GM23338 (cell line): ENCODE data around the gene BMP5. TPM values are rescaled to one million over a fixed set of nuclear protein-coding genes. Genes with fewer than 3 reads are reported as not detected.

Experiments
- ATAC-seq: fragments of 200-7000 bp; cut with Tn5 transposase; 3 replicates; pipeline ENCODE4 v1.9.1; 2020
- DNase-seq: peaks from one replicate; pipeline ENCODE4 v3.0.0-alpha.2; 2015; ENCODE audit warnings: low spot score
- H2AFZ ChIP-seq: fragments of 200-600 bp; sonication (generic); 2 replicates; pipeline ENCODE4 v1.8.0; 2016; ENCODE audit warnings: antibody characterized with exemption, mild to moderate bottlenecking, moderate library complexity
- H3F3A ChIP-seq: fragments of 200-600 bp; sonication (generic); replicated peaks from 2 replicates; pipeline ENCODE4 v1.8.0; 2017; ENCODE audit warnings: antibody characterized with exemption, mixed run types, low read depth
- H3K27ac ChIP-seq: fragments of 200-600 bp; sonication (generic); 2 replicates; pipeline ENCODE4 v1.6.1; 2016; ENCODE audit warnings: low read depth
- H3K27me3 ChIP-seq: fragments of 200-600 bp; sonication (generic); 2 replicates; pipeline ENCODE4 v1.8.0; 2016; ENCODE audit warnings: mild to moderate bottlenecking, mixed run types, moderate library complexity; ENCODE audit not compliant: insufficient read depth
- H3K36me3 ChIP-seq: fragments of 200-600 bp; sonication (generic); 2 replicates; pipeline ENCODE4 v1.8.0; 2016; ENCODE audit warnings: mild to moderate bottlenecking; ENCODE audit not compliant: insufficient read depth
- H3K4me1 ChIP-seq: fragments of 200-600 bp; sonication (generic); 2 replicates; pipeline ENCODE4 v1.8.0; 2016; ENCODE audit warnings: mild to moderate bottlenecking, moderate library complexity; ENCODE audit not compliant: insufficient read depth
- H3K4me2 ChIP-seq: fragments of 200-600 bp; sonication (generic); 2 replicates; pipeline ENCODE4 v1.7.1; 2017; ENCODE audit warnings: mixed run types
- H3K4me3 ChIP-seq: fragments of 200-600 bp; sonication (generic); 2 replicates; pipeline ENCODE4 v1.6.1; 2016; ENCODE audit warnings: mixed run types
- H3K79me2 ChIP-seq: fragments of 200-600 bp; sonication (generic); replicated peaks from 2 replicates; pipeline ENCODE4 v1.8.0; 2017; ENCODE audit warnings: mild to moderate bottlenecking; ENCODE audit not compliant: insufficient read depth
- H3K9me2 ChIP-seq: fragments of 200-600 bp; sonication (generic); 2 replicates; pipeline ENCODE4 v1.8.0; 2017; ENCODE audit not compliant: insufficient read depth
- H4K20me1 ChIP-seq: fragments of 200-600 bp; sonication (generic); replicated peaks from 2 replicates; pipeline ENCODE4 v1.8.0; 2017; ENCODE audit warnings: mild to moderate bottlenecking; ENCODE audit not compliant: insufficient read depth
- H3K27ac Mint-ChIP-seq: 2 replicates; pipeline ENCODE4 v1.8.0; 2020; ENCODE audit warnings: inconsistent platforms, mild to moderate bottlenecking, moderate library complexity, mixed read lengths
- H3K27me3 Mint-ChIP-seq: 3 replicates; pipeline ENCODE4 v1.8.0; 2022; ENCODE audit warnings: low read depth, mild to moderate bottlenecking, moderate library complexity, mixed read lengths, inconsistent platforms; ENCODE audit not compliant: insufficient read depth, poor library complexity
- H3K36me3 Mint-ChIP-seq: 3 replicates; pipeline ENCODE4 v1.8.0; 2021; ENCODE audit warnings: low read depth, mild to moderate bottlenecking, inconsistent platforms, moderate library complexity, mixed read lengths
- H3K4me1 Mint-ChIP-seq: 3 replicates; pipeline ENCODE4 v1.8.0; 2020; ENCODE audit warnings: mild to moderate bottlenecking, inconsistent platforms, mixed read lengths
- H3K4me3 Mint-ChIP-seq: 3 replicates; pipeline ENCODE4 v1.8.0; 2021; ENCODE audit warnings: moderate library complexity, mild to moderate bottlenecking, inconsistent platforms, mixed read lengths
- H3K9me3 Mint-ChIP-seq: 3 replicates; pipeline ENCODE4 v1.8.0; 2020; ENCODE audit warnings: moderate library complexity, mild to moderate bottlenecking, inconsistent platforms, mixed read lengths
- CTCF ChIP-seq, 2 experiments: fragments of 200-600 bp in 1 of 2; sonication (generic) in 1 of 2; conservative IDR thresholded peaks; 2 replicates each; pipeline versions ENCODE4 v1.5.1 to v1.6.1; 2016 to 2017; ENCODE audit warnings: antibody characterized with exemption in 2 of 2, low read depth in 2 of 2, mild to moderate bottlenecking in 2 of 2, moderate library complexity in 1 of 2
- EZH2 ChIP-seq: fragments of 200-600 bp; sonication (generic); IDR thresholded peaks from one replicate; pipeline ENCODE4 v1.8.0; 2017; ENCODE audit warnings: antibody characterized with exemption, mild to moderate bottlenecking, low read depth; ENCODE audit not compliant: unreplicated experiment
- EZH2phosphoT487 ChIP-seq: fragments of 200-600 bp; sonication (generic); IDR thresholded peaks from one replicate; pipeline ENCODE4 v1.8.1; 2018; ENCODE audit warnings: antibody characterized with exemption; ENCODE audit not compliant: unreplicated experiment
- JUNB ChIP-seq: IDR thresholded peaks from one replicate; pipeline ENCODE4 v1.6.1; 2016; ENCODE audit warnings: antibody characterized with exemption; ENCODE audit not compliant: unreplicated experiment
- POLR2AphosphoS5 ChIP-seq: IDR thresholded peaks from 2 replicates; pipeline ENCODE4 v1.6.1; 2016; ENCODE audit warnings: antibody characterized with exemption, low read depth
- REST ChIP-seq: IDR thresholded peaks from one replicate; pipeline ENCODE4 v1.6.1; 2018; ENCODE audit warnings: antibody characterized with exemption; ENCODE audit not compliant: unreplicated experiment
- STAT1 ChIP-seq: IDR thresholded peaks from one replicate; pipeline ENCODE4 v1.6.1; 2016; ENCODE audit warnings: antibody characterized with exemption; ENCODE audit not compliant: unreplicated experiment
- ZNF114 ChIP-seq: fragments of 250-450 bp; sonication (Bioruptor Pico); IDR thresholded peaks from 2 replicates; pipeline ENCODE4 v1.5.0; 2020; ENCODE audit warnings: mild to moderate bottlenecking, moderate library complexity
- ZNF331 ChIP-seq: fragments of 250-450 bp; sonication (Bioruptor Pico); IDR thresholded peaks from 2 replicates; pipeline ENCODE4 v1.5.0; 2020; ENCODE audit warnings: low read depth, mild to moderate bottlenecking, moderate library complexity
- ZNF462 ChIP-seq: fragments of 250-450 bp; sonication (Bioruptor Pico); IDR thresholded peaks from 2 replicates; pipeline ENCODE4 v1.5.0; 2020; ENCODE audit warnings: mild to moderate bottlenecking, moderate library complexity
- polyA plus RNA-seq: library from polyadenylated mRNA; unstranded; fragments of >200 nt; fragmentation: Nextera tagmentation; extraction: Ambion mirVana; gene quantifications from 2 replicates; pipeline ENCODE4 v1.2.1, GENCODE V29; 2016
- total RNA-seq: library from RNA; depleted of rRNA; stranded (reverse); fragments of >200 nt; shearing (Covaris generic); gene quantifications from 2 replicates; pipeline ENCODE4 v1.2.3, GENCODE V29; 2014
- TF ChIP-seq, protein P1 (sequence below): IDR thresholded peaks from 2 replicates; pipeline ENCODE4 v1.6.1; 2016; ENCODE audit warnings: antibody characterized with exemption

Gene BMP5
- total and polyA plus RNA-seq, 2 experiments from 2014 or later = 0.06 to 0.07 TPM

DNA sequence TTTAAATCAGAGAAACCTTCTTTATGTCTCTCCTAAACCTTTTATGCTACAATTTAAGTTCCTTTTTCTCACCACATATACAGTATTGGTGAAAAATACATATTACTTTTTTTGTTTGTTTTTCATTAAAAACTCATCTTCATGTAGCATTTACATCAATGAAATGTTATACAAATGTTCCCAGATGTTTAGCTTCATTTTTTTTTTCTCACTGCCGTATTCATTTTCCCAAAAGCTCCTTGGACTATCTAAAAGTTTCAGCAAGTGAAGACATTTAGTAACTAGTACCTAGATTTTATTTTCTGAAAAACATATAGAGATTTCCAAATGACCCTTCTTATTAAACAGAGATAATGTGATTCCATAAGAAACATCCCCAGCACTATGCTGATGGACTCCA, 128.9 kb downstream of the BMP5 start:
- TF ChIP-seq ZNF462 = no peak
- no peak for TF ChIP-seq EZH2
- no peak for TF ChIP-seq EZH2phosphoT487
- TF ChIP-seq ZNF114 (CRISPR knock-in tag) = no peak
- TF ChIP-seq, protein P1, sequence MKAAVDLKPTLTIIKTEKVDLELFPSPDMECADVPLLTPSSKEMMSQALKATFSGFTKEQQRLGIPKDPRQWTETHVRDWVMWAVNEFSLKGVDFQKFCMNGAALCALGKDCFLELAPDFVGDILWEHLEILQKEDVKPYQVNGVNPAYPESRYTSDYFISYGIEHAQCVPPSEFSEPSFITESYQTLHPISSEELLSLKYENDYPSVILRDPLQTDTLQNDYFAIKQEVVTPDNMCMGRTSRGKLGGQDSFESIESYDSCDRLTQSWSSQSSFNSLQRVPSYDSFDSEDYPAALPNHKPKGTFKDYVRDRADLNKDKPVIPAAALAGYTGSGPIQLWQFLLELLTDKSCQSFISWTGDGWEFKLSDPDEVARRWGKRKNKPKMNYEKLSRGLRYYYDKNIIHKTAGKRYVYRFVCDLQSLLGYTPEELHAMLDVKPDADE = no peak
- TF ChIP-seq CTCF (conservative IDR thresholded peaks at IDR 0.05; ENCODE audit: low read depth in 2 of 2) = no peak
- no peak for TF ChIP-seq JUNB
- no peak for TF ChIP-seq ZNF331 (CRISPR knock-in tag)
- no peak for TF ChIP-seq REST
- no peak for TF ChIP-seq POLR2AphosphoS5
- TF ChIP-seq STAT1 = no peak
- H3K4me1 ChIP-seq = no peaks in the 10 kb centered on the region
- no peaks in the 10 kb centered on the region for H3K79me2 ChIP-seq
- no peak overlapping the region for H2AFZ ChIP-seq
- H3K36me3 ChIP-seq = no peaks in the 10 kb centered on the region
- H3F3A ChIP-seq = no peaks in the 10 kb centered on the region
- no peak overlapping the region for H3K4me2 ChIP-seq
- no peak for ATAC-seq
- Mint-ChIP-seq H3K4me1 (no peaks in the 10 kb centered on the region), H3K36me3 (no peaks in the 10 kb centered on the region), H3K27ac (no peak overlapping the region), H3K4me3 (no peak overlapping the region), H3K27me3 (no peaks in the 10 kb centered on the region), H3K9me3 (peaks cover 7% of the 10 kb centered on the region; the same call in 1 of the 3 replicates)
- H3K27me3 ChIP-seq = no peaks in the 10 kb centered on the region
- H3K9me2 ChIP-seq = 0 out of 2 replicates have a peak, but pooled peaks cover 3% of the 10 kb centered on the region
- H4K20me1 ChIP-seq = no peaks in the 10 kb centered on the region
- H3K4me3 ChIP-seq = no peak overlapping the region
- DNase-seq = no peak
- H3K27ac ChIP-seq = no peak overlapping the region
